ENCODE measurements around the gene TECPR1. TPM values are rescaled to one million over a fixed set of nuclear protein-coding genes. Genes with fewer than 3 reads are reported as not detected.

The TECPR1 gene
- total RNA-seq, 1 experiment from 2014 or later, result 12.9 TPM

GRCh38 chr7:98238976-98239375 lies 13.1 kb downstream of the TECPR1 start:
- TF ChIP-seq CTCF (IDR thresholded peaks at IDR 0.05; ENCODE audit: unreplicated experiment), result no peak
- BruUV-seq (replicated peaks), result no TSS peak
- H3K36me3 Mint-ChIP-seq (ENCODE audit: insufficient read depth, unreplicated experiment), result no peaks in the 10 kb centered on the region
- H3K9me3 Mint-ChIP-seq (ENCODE audit: low read depth, unreplicated experiment), result no peaks in the 10 kb centered on the region
- no peaks in the 10 kb centered on the region for H3K4me1 Mint-ChIP-seq (ENCODE audit: low read depth, unreplicated experiment)
- DNase-seq, result no peak
- no peak overlapping the region for H3K4me3 Mint-ChIP-seq (ENCODE audit: low read depth, unreplicated experiment)
- CTCF ChIA-PET, result interaction anchor here (0.6 kb wide), 1 partner anchor 251 kb away, joined by 4 read pairs; no protein-coding TSS in a partner anchor
- intact Hi-C loops (cut with micrococcal nuclease; ENCODE audit: unreplicated experiment), result no loop called here
- H3K27me3 Mint-ChIP-seq (ENCODE audit: unreplicated experiment), result no peaks in the 10 kb centered on the region
- H3K27ac Mint-ChIP-seq (ENCODE audit: unreplicated experiment), result no peak overlapping the region

- BruUV-seq (replicated peaks), result no TSS peak
- no peak for DNase-seq
- CTCF ChIA-PET, result no interaction called here
- intact Hi-C loops (cut with micrococcal nuclease; ENCODE audit: unreplicated experiment), result no loop called here
- no peak overlapping the region for H3K4me3 Mint-ChIP-seq (ENCODE audit: low read depth, unreplicated experiment)
- no peaks in the 10 kb centered on the region for H3K4me1 Mint-ChIP-seq (ENCODE audit: low read depth, unreplicated experiment)
- H3K27me3 Mint-ChIP-seq (ENCODE audit: unreplicated experiment), result no peaks in the 10 kb centered on the region
- H3K9me3 Mint-ChIP-seq (ENCODE audit: low read depth, unreplicated experiment), result no peaks in the 10 kb centered on the region
- no peak for TF ChIP-seq CTCF (IDR thresholded peaks at IDR 0.05; ENCODE audit: unreplicated experiment)
- no peak overlapping the region for H3K27ac Mint-ChIP-seq (ENCODE audit: unreplicated experiment)
- H3K36me3 Mint-ChIP-seq (ENCODE audit: insufficient read depth, unreplicated experiment), result no peaks in the 10 kb centered on the region
Measured at GRCh38 chr7:98238076-98238475, 14.0 kb downstream of the TECPR1 start.

- Mint-ChIP-seq H3K4me3 (ENCODE audit: low read depth, unreplicated experiment) (no peak overlapping the region), H3K27ac (ENCODE audit: unreplicated experiment) (no peak overlapping the region), H3K27me3 (ENCODE audit: unreplicated experiment) (no peaks in the 10 kb centered on the region), H3K36me3 (ENCODE audit: insufficient read depth, unreplicated experiment) (no peaks in the 10 kb centered on the region), H3K4me1 (ENCODE audit: low read depth, unreplicated experiment) (no peaks in the 10 kb centered on the region), H3K9me3 (ENCODE audit: low read depth, unreplicated experiment) (no peaks in the 10 kb centered on the region)
- no TSS peak for BruUV-seq (replicated peaks)
- TF ChIP-seq CTCF (IDR thresholded peaks at IDR 0.05; ENCODE audit: unreplicated experiment), result no peak
- no peak for DNase-seq
- intact Hi-C loops (cut with micrococcal nuclease; ENCODE audit: unreplicated experiment), result no loop called here
- CTCF ChIA-PET, result no interaction called here
Measured at GRCh38 chr7:98236355-98237185, 15.5 kb downstream of the TECPR1 start.

- Mint-ChIP-seq H3K4me3 (ENCODE audit: low read depth, unreplicated experiment) (no peak overlapping the region), H3K4me1 (ENCODE audit: low read depth, unreplicated experiment) (no peaks in the 10 kb centered on the region), H3K27ac (ENCODE audit: unreplicated experiment) (no peak overlapping the region), H3K36me3 (ENCODE audit: insufficient read depth, unreplicated experiment) (no peaks in the 10 kb centered on the region), H3K9me3 (ENCODE audit: low read depth, unreplicated experiment) (no peaks in the 10 kb centered on the region), H3K27me3 (ENCODE audit: unreplicated experiment) (no peaks in the 10 kb centered on the region)
- BruUV-seq (replicated peaks), result no TSS peak
- TF ChIP-seq CTCF (IDR thresholded peaks at IDR 0.05; ENCODE audit: unreplicated experiment), result no peak
- DNase-seq, result no peak
- CTCF ChIA-PET, result no interaction called here
- intact Hi-C loops (cut with micrococcal nuclease; ENCODE audit: unreplicated experiment), result no loop called here
Measured at GRCh38 chr7:98235901-98236300, 16.1 kb downstream of the TECPR1 start.

Data from Calu3 (cell line).